ENCODE data around the gene ZNF526.
A peak's percentile ranks its signal among the peaks of the same experiment; 100 is the strongest.
"Not testable (repeated sequence)": the region's sequence is repeated elsewhere in the genome, so short reads cannot be mapped to it uniquely, and the experiment has no call there.

The ZNF526 gene

DNA sequence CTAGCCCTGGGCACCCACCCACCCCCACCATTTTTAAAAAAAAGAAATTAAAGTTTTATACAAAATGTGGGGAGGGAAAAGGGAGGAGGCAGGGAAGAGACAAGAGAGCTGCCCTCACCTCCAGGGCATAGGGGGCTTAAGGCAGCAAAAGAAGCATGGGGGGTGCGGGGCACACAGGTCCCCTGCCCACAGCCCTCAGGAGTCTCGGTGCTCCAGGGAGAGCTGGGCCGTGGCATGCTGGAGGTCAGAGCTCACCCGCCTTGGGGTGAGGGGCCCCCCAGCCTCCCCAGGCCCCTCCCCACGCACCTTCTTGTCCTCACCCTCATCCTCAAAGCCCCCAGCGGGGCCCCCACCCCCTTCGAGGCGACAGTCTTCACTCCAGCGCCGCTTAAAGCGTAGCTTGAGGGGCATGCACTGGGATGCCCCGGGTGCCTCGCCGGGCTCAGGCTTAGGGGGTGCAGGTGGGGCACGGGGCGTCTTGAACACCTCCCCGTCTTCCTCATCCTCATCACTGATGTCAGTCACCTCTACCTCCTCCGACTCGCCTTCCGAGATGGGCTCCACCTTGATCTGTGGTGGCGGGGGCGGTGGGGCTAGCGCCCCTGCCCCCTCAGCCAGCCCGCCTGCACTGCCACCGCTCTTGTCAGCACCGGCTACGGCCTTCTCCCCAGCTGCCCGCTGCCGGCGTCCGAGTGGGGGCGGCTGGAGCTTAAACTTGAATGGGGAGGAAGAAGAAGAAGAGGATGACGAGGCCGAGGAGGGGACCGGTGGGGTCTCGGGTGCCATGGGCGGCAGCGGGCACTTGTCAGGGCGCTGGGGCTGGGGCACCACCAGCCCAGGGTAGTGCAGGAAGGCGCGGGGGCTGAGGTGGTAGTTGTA lies 28.4 kb downstream of the ZNF526 start:
- peak; percentile 26 to 31 for DNase-seq

DNA sequence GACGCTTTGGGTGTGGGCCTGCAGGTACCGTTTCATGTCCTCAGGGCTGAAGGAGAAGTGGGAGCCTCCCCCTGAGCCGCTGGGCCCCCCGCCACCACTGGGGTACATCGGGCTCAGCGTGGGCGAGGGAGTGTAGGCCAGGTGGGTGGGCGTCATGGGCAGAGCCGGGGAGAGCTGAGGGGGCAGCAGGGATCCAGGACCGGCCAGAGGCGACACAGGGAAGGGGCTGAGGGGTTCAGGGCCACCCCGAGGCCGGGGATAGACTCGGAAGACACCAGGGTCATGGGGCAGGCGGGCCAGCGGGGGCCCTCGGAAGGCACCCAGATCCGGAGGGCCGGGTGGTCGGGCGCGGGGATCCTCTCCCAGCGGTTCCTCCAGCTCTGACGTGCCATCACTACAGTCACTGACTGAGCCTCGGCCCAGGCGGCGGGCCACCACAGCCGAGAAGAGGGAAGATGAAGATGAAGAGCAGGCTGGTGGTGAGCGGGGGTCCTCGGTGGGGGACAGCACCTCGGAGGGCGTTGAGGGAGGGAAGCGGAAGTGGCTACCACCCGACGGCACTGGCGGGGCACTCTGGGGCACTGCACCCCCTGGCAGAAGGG lies 29.1 kb downstream of the ZNF526 start:
- DNase-seq: no peak

DNA sequence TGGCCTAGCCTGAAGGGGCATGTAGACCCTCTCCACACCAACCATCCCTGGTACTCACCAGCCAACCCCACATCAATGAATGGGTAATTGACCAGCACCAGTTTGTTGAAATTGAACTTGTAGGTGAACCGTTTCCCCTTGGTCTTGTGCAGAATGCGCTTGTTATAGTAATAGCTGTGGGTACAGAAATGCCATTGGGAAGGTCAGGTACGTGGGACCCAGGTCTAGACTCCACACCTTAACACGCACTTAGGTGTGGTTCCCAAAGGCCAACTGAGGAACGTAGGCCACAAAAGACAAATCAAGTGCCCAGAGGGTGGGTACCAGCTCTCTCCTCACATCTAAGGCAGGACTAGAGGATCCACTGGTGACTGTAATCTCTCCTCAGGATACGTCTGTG lies 29.7 kb downstream of the ZNF526 start:
- DNase-seq: peak in 1 of 2 donors; percentile 24

DNA sequence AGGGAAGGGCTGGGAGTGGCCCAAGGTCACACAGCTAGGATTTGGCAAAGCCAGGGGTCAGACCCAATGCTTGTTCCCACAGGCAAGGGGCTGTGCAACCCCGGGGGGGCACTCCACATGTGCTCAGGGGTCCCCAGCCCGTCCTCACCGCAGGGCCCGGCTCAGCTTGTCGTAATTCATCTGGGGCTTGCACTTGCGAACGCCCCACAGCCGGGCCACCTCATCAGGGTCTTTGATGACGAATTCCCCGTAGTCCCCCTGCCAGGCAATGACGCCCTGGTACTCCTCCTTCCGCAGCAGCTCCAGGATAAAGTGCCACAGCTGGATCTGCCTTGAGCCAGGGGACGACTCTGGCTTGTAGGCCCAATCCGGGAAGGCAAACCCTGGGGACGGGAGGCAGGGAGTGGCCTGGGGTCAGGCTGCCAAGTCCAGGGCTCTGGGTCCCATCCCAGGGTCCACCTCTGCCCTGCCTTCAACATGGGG lies 30.1 kb downstream of the ZNF526 start:
- peak; percentile 13 to 29 for DNase-seq

DNA sequence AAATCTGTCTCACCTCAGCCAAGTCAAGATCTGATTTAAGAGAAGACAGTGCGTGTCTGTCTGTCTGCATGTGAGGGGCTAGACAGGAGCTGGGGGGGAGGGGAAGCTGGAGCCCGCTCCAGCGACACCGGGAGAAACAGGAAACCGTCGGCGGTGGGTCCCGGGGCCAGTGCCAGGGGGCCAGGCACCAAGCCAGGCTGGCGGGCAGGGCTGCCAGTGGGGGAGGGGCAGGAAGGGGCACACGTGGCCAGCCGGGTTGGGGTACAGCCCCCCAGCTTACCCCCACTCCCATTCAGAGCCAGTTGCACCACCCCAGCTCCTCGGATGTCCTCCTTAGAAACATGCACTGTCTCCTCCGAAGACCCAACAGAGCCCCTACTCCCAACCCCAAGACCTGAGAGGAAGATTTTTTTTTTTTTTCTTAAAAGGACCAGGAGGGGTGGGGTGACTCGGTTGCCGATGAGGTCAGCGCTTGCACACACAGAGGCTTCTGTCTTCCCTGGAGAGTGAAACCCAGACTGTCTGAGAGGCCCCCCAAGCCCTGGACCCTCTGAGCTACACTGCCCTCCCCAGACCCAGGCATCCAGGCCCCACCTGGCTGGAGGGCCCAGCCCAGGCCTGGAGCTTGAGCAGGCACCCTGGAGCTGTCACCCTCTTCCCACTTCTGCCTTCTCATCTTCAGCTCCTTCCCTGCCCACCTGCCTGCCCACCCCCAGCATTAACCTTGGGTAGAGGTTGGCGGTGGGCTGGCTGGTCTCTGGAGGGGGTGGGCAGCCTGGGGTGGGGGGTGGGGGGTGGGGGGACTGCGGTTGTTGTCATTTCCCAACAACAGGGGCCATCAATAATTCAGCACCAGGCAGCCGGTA lies 30.8 kb downstream of the ZNF526 start:
- DNase-seq: peak; percentile 29 to 36

DNA sequence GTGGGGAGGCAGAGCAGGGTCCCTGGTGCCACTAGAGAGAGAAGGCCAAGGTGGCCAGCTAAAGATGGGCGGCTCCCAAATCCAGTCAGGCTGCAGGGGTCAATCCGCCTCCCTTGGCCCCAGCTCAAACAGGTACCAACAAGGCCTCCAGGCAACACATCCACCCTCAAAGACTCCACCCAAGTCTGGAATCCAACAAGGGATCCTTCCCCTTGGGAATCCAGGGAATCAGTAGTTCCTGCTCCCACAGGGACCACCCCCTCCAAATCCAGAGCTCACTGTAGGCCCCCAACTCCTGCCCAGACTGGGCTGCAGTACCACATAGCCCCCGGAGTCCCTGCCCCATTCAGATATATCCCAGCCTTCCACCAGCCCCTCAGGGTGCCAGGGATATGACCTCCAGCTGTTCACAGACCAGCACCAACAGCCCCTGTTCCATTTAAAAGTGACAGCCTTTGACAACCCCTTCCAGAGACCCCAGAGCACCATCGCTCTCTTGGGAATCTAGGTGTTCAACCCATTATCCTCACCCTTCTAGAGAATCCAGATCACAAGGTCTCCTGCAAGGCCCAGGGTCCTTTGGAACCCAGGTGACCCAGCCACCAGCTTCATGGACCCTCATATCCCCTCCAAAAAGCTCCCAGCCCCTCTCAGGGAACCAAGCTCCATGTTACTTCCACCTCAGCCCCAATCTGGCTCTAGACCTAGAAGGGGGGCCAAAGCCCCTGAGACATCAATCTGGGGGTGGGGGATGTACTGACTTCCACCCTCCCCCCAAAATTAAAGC lies 31.7 kb downstream of the ZNF526 start:
- peak in 1 of 2 donors; percentile 23 for DNase-seq

DNA sequence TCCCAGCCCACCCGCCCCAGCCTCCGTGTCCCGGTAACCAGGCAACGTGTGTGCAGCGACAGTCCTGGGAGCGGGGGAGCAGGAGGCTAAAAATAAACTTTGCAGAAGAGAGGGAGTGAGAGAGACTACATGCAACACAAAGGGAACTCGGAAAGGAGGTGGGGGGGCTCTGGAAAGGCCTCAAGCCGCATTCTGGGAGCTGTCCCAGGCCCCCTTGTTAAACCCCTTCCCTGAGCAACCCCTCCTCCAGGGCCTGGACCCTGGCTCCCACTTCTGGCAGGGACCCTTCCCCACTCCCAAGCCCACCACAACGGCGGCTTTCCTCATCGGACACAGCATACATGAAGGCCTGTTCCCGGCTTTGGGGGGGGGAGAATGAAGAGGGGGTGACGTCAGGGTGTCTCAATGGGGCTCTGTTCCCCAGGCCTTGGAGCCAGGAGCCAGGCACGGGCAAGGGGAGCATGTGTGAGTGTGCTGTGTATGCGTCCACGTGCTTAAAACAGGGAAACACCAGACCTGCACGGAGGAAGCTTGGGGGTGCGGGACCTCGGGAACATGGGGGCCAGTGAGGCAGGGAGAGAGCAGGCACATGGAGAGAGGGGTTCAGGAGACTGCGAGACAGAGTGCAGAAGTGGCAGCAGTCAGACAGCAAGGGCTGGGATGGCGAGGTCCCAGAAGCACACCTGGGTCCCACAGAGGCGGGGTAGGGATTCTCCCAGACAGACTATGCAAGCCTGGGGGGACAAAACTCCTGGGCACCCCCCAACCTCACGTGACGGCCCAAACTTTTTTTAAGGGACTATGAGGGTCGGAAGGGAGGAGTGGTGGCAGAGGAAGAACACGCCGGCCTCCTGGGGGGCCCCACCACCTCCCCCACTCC lies 32.5 kb downstream of the ZNF526 start:
- peak; percentile 27 to 34 for DNase-seq

DNA sequence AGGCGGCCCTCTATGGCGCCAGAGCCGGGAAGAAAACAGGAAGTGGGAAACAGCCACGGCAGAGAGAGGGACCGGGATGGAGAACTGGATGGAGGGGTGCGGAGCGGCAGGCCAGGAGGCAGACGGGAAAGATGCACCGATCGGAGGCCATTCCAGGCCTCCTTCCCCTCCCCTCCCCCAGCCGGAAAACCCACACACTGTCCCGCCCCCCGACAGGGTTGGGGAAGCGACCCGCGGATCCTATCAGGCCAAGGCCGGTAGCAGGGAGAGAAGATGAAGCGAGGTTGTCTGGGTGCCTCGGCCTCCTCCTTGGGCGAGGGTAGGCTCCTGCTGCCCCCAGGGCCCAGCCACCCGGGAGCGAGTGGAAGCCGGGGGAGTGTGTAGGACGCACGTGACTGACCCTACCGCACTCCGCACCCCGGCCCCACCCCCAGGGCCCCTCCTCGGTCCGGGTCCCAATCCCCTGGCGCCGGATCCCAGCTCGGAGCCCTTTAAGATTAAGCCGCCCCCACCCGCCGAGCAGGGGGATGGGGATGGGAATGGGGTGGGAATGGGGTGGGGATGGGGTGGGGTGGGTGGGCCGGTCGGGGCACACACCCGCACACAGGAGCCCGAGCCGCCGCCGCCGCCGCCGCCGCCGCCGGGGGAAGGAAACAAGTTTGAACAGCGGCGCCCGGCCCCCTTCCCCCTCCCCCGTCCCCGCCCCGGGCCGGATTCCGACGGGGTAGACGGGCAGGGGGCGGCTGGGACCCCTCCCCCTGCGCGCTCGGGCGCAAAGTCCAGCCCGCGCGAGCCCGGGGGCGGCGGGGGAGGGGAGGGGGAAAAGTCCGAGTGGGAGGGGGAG lies 33.4 kb downstream of the ZNF526 start:
- DNase-seq: peak; percentile 57 to 63

DNA sequence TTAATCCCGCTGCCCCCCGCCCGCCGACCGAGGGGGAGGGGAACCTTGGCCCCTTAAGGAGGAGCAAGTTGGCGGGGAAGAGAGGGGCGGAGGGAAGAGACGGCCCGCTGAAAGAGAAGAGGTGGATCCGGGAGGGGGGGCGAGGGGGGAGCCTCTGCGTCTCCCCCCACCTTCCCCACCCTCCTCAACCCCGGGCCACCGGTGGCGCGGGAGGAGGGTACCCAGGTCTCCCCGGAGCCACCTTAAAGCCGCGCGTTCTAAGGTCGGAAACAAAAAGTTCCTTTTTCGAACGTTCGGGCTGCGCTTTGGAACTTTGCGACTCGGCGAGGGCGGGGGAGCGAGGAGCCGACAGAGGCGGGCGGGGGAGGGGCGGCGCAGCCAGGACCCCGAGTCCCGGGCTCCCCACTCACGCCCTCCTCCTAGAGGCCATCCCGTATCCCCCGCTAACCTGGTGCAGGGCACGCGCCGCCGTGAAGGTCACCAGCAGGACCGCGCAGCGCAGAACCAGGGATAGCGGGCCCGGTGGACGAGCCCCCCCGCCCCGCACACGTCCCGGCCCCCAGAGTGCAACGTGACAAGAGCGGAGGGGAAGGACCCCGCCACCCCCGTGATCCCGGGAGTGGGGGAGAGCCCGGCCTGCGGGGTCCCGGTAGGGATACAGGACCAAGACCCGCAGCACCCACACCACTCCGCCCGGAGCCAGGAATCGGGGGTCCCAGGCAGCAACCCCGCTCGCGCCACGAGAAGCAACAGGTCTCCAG lies 34.2 kb downstream of the ZNF526 start:
- peak; percentile 78 to 79 for DNase-seq

DNA sequence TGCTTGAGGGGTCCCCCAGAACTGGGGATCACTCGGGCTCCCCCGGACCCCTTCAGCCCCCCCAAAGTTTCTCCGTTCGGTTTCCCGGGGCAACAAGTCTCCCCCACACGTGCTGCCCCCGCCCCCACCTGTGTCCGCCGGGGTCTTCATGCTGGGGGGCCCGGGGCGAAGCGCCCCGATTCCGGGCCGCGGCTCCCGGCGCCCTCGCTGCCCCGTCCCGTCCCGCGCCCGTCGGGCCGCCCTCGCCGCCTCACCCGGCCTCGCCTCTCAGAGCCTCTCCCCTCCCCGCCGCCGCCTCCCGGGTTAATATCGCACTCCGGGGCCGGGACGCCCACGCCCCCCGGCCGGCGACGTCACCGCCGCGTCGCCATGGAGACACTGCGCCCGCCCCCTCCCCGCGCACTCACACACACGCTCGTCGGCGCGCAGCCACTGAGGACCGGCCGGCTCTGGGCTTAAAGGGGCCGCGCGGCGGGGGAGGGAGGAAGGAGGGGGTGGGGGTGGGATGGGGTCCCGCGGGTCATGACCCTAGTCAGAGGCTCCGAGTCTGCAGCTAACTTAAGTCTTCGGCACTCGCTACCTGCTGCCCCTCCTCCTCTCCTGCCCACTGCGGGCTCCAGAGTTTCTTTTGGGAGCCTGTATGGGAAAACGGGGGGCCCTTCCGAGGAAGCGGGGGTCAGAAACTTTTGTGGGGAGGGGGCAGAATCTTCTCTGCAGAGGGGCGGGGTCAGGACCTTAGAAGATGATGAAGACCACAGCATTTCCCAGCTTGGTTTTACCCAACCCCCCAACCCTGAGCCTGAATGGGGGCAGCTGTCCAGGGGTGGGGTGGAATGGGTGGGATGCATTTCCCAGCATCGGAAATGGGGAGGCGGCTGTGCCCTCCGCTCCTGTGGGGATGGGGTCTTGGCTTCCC lies 35.0 kb downstream of the ZNF526 start, which contains the start of gene ERF:
Gene ERF, minus strand, starts transcription at position 279 of the 916 bp plus-strand sequence. Its CDS starts 129 bp downstream, at position 150.
- DNase-seq: peak; percentile 95 to 96

DNA sequence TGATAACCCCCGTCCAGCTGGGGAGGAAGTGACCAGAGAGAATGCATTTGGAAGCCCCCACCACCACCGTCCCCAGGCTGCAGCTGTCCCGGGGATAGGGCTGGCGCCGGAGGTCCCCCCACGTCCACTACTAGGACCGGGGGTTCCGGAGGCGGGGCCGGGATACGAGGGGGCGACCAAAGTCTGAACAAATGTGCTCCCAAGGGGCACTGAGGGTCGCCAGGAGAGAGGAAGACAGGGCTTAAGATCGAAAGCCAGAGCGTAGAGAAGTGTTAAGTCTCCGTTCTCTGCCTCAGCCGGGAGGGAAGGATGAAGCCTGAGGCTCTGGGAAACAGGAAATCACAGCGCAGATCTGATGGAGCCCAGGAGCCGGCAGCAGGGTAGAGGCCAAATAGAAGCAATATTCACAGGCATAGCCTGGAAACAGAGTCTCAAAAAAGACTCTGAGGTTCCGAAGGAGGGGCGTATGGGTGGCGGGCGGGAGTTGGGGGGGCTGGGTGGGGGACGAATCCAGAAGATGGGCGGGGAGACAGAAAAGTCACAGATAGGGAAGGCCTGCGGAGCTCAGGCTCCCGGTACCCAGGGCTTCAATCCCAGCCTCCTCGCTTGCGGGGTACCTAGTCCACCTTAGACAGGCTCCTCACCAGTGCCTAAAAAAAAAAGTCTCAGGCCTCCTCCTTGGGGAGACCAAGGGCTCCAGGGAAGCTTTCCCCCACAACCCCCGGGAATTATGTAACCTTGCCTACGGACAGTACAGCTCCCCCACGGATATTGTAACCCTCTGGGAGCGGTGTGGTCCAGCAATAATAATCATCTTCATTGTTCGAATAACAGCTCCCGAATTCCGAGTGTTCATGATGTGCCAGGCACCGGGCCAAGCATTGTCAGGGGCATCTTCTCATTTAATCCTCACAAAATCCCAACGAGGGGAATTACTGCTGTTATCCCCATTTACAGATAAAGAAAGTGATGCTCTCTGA lies 35.9 kb downstream of the ZNF526 start:
- no peak for DNase-seq

DNA sequence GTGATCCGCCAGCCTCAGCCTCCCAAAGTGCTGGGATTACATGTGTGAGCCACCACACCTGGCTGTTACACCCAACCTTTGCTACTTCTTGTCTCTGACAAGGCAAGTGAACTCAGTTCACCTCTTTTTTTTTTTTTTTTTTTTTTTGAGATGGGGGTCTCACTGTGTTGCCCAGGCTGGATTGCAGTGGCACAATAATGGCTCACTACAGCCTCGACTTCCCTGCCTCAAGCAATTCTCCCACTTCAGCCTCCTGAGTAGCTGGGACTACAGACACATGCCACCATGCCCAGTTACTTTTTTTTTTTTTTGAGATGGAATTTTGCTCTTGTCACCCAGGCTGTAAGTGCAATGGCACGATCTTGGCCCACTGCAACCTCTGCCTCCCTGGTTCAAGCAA lies 37.7 kb downstream of the ZNF526 start:
- not testable (repeated sequence) for DNase-seq

DNA sequence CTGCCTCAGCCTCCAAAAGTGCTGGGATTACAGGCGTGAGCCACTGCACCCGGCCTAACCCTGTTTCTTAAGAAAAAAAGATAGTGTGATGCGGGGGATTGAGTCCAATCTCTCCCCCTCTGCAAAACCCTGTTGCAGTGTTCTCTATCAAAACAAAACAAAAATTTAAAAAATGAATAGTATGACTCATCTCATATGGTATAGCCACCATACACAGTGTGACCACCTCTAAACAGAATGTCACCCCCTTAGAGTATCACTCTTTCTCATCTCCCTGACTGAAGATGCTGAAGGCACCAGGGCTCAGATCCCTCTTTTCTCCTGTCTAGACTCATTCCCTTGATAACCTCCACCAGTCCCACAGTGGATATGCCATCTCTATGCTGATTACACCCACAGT lies 41.7 kb downstream of the ZNF526 start:
- DNase-seq: no peak

DNA sequence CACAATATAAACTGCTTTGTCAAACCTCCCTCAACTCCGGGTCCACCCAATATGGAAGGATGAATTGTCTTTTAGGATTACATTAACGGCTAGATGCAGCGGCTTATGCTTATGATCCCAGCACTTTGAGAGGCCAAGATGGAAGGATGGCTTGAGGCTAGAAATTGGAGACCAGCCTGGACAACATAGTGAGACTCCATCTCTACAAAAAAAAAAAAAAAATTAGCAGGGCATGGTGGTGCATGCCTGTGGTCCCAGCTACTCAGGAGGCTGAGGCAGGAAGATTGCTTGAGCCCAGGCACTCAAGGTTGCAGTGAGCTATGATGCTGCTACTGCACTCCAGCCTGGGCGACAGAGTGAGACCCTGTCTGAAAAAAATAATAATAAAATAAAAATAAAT lies 46.0 kb downstream of the ZNF526 start:
- not testable (repeated sequence) for DNase-seq

DNA sequence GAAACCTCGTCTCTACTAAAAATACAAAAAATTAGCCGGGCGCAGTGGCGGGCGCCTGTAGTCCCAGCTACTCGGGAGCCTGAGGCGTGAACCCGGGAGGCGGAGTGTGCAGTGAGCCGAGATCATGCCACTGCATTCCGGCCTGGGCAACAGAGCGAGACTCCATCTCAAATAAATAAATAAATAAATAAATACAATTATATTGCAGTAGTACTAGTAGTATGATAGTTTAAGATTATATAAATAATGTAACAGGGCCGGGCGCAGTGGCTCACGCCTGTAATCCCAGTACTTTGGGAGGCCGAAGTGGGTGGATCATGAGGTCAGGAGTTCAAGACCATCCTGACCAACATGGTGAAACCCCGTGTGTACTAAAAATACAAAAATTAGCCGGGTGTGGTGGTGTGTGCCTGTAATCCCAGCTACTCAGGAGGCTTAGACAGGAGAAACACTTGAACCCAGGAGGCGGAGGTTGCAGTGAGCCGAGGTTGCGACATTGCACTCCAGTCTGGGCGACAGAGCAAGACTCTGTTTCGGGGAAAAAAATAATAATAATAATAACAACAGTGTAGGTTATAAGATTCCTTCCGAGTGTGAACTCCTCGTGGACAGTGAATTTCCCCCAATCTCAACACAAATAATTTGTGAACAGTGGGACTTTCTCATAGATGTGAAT lies 47.0 kb downstream of the ZNF526 start:
- DNase-seq: not testable (repeated sequence)

DNA sequence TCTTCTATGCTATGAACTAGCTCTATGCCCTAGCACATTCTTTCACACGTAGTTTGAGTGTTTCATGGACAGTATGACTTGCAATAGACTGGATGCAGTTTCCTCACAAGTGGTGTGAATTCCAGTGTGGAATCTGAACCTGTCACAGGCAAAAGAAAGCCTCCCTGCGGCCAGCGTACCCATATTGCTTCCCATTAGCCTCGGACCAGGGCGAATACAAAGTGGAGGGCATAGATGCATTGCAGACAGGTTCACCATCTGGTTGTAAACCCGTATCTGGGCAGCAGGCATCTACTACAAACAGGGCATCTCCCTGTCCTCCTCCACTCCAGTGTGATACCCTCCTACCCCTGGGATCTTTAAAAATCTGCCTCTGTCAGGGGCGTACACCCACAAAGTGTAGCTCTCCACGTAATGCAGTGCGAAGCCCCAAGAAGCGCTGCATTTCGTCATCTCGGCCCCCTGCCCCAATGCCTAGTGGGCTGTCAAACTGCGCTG lies 47.6 kb downstream of the ZNF526 start:
- DNase-seq: no peak

All from CD4-positive, alpha-beta T cell treated with Interleukin-1 beta for 1 hour (primary cell).